NCI-H69 (cell line): Measurements from ENCODE around the gene VDR.
A peak's percentile ranks its signal among the peaks of the same experiment; 100 is the strongest.

Source experiments
- DNase-seq: peaks from one replicate; lab custom pipeline; 2025; lab: John Stamatoyannopoulos, UW

VDR gene

GRCh38 chr12:47904713-47905709, at the start of gene VDR:
Gene VDR, minus strand, starts transcription at chr12:47904994. Its CDS starts 25,881 bp downstream, at chr12:47879113.
- DNase-seq = peak; percentile 91

- no peak for DNase-seq
These were observed 49.3 kb upstream of the VDR start for GRCh38 chr12:47954058-47954457.

- no peak for DNase-seq
These were observed 46.2 kb upstream of the VDR start for GRCh38 chr12:47950856-47951468.

GRCh38 chr12:47949441-47950341, 44.9 kb upstream of the VDR start:
- DNase-seq = peak; percentile 79

- no peak for DNase-seq
These were observed 42.5 kb upstream of the VDR start for GRCh38 chr12:47947341-47947740.

- DNase-seq = no peak
These were observed 41.9 kb upstream of the VDR start for GRCh38 chr12:47946413-47947323.

- DNase-seq = no peak
These were observed 40.5 kb upstream of the VDR start for GRCh38 chr12:47945341-47945728.

GRCh38 chr12:47944685-47945340, 40.0 kb upstream of the VDR start:
- DNase-seq = no peak

- DNase-seq = peak; percentile 23
These were observed 39.0 kb upstream of the VDR start for GRCh38 chr12:47943623-47944340.

- no peak for DNase-seq
These were observed 37.9 kb upstream of the VDR start for GRCh38 chr12:47942614-47943225.

- peak; percentile 55 for DNase-seq
These were observed 37.2 kb upstream of the VDR start for GRCh38 chr12:47941871-47942613.

- no peak for DNase-seq
These were observed 36.6 kb upstream of the VDR start for GRCh38 chr12:47941475-47941780.

GRCh38 chr12:47940773-47941474, 36.1 kb upstream of the VDR start:
- DNase-seq = no peak

- peak; percentile 21 for DNase-seq
These were observed 34.3 kb upstream of the VDR start for GRCh38 chr12:47939009-47939601.

- no peak for DNase-seq
These were observed 33.8 kb upstream of the VDR start for GRCh38 chr12:47938594-47938993.

GRCh38 chr12:47938093-47938492, 33.3 kb upstream of the VDR start:
- DNase-seq = no peak

GRCh38 chr12:47935184-47935583, 30.4 kb upstream of the VDR start:
- peak; percentile 18 for DNase-seq

- no peak for DNase-seq
These were observed 26.4 kb upstream of the VDR start for GRCh38 chr12:47931187-47931586.
